Measurements from ENCODE around the gene ZNF621.

ZNF621 gene

DNA sequence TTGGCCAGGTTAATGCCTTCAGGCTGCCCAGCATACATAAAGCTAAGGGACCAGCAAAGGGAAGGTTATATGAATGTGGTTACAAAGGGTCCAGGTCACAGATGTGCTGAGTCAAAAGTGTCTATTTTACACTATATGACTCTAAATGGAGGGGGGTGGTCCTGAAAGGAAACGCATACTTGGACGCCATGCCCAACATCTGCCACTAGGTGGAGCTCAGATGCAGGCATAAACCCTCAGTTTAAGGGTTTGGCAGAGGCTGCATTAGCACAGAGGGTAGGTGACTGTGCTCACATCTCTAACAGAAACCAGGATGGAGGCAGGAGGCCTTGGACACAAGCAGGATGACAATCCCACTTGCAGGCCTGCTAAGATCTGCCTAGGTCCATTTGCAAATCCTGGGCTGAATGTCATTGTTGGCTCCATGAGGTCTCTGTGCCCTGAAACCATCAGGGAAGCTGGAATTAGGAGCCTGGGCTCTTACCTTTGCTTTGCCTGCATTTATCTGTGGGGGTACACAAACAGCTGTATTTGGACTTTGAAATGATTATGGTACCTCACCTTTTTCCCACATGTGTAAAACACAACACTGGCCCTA is 55.8 kb downstream of the ZNF621 start:
- Histone ChIP-seq H3K4me3 (ENCODE audit: low read depth, low read length) (no peak overlapping the region), H3K27me3 (ENCODE audit: insufficient read depth, low read length) (peaks cover under 1% of the 10 kb centered on the region; the same call in 1 of the 2 replicates), H3K4me1 (ENCODE audit: control insufficient read depth, insufficient read depth, low read length, unreplicated experiment) (no peaks in the 10 kb centered on the region), H2AFZ (ENCODE audit: low read length, unreplicated experiment) (no peak overlapping the region), H3K27ac (ENCODE audit: low read depth, low read length) (no peak overlapping the region), H3K36me3 (ENCODE audit: insufficient read depth, low read length) (no peaks in the 10 kb centered on the region), H3K79me2 (ENCODE audit: control insufficient read depth, insufficient read depth, low read length, unreplicated experiment) (no peaks in the 10 kb centered on the region)

- Histone ChIP-seq H3K36me3 (ENCODE audit: insufficient read depth, low read length) (no peaks in the 10 kb centered on the region), H3K27me3 (ENCODE audit: insufficient read depth, low read length) (no peaks in the 10 kb centered on the region), H2AFZ (ENCODE audit: low read length, unreplicated experiment) (no peak overlapping the region), H3K4me1 (ENCODE audit: control insufficient read depth, insufficient read depth, low read length, unreplicated experiment) (no peaks in the 10 kb centered on the region), H3K27ac (ENCODE audit: low read depth, low read length) (no peak overlapping the region), H3K4me3 (ENCODE audit: low read depth, low read length) (no peak overlapping the region), H3K79me2 (ENCODE audit: control insufficient read depth, insufficient read depth, low read length, unreplicated experiment) (no peaks in the 10 kb centered on the region)
Observed at GRCh38 chr3:40581166-40581565, 56.4 kb downstream of the ZNF621 start.

DNA sequence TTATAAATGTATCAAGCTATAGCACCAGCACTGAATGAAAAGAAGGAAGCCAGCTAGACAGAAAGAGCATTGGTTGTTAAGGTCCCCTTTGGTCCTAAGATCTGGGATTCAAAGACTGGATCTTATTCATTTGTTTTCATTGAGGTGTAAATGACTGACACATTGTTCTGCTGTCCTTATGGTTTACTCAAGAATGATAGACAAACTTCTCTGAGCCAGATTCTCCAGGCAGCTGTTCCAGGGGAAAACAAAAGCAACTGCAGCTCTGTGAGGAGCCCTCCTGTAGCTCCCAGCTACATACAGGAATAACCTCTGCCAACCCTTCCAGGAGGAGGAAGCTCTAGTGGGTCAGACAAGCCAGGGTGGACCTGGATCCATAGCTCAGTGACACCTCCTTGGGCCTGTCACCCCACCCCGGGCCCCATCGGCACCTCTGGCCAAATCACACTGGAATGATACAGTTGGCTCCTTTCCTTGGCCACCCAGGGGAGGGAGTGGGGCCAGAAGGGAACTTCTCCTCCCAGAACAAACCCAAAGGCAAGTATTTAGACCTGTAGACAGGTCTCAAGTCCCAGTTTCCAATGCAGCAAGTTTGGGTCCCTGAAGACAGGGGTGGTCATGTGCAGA is 57.8 kb downstream of the ZNF621 start:
- Histone ChIP-seq H3K79me2 (ENCODE audit: control insufficient read depth, insufficient read depth, low read length, unreplicated experiment) (no peaks in the 10 kb centered on the region), H3K36me3 (ENCODE audit: insufficient read depth, low read length) (no peaks in the 10 kb centered on the region), H3K4me1 (ENCODE audit: control insufficient read depth, insufficient read depth, low read length, unreplicated experiment) (no peaks in the 10 kb centered on the region), H2AFZ (ENCODE audit: low read length, unreplicated experiment) (no peak overlapping the region), H3K27ac (ENCODE audit: low read depth, low read length) (no peak overlapping the region), H3K4me3 (ENCODE audit: low read depth, low read length) (no peak overlapping the region), H3K27me3 (ENCODE audit: insufficient read depth, low read length) (no peaks in the 10 kb centered on the region)

DNA sequence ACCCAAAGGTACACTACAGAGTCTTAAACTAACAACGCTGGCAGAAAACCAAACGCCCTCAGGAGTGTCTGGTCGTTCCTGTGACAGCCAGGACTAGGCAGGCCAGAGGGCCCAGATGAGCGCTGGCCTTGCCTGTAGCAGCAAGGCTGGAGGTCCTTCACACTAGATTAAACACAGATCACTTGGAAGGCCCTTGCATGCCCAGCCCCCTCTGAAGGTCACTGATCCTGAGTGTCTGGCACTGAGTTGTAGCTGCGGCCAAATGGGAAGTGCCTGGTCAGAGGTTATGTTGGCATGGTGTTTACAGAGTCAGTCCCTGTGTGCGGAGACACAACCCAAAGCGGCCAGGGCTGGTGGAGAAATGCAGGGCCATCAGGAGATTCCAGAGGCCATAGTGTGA is 58.9 kb downstream of the ZNF621 start:
- Histone ChIP-seq H2AFZ (ENCODE audit: low read length, unreplicated experiment) (no peak overlapping the region), H3K4me1 (ENCODE audit: control insufficient read depth, insufficient read depth, low read length, unreplicated experiment) (no peaks in the 10 kb centered on the region), H3K36me3 (ENCODE audit: insufficient read depth, low read length) (no peaks in the 10 kb centered on the region), H3K27me3 (ENCODE audit: insufficient read depth, low read length) (no peaks in the 10 kb centered on the region), H3K4me3 (ENCODE audit: low read depth, low read length) (no peak overlapping the region), H3K79me2 (ENCODE audit: control insufficient read depth, insufficient read depth, low read length, unreplicated experiment) (no peaks in the 10 kb centered on the region), H3K27ac (ENCODE audit: low read depth, low read length) (no peak overlapping the region)

DNA sequence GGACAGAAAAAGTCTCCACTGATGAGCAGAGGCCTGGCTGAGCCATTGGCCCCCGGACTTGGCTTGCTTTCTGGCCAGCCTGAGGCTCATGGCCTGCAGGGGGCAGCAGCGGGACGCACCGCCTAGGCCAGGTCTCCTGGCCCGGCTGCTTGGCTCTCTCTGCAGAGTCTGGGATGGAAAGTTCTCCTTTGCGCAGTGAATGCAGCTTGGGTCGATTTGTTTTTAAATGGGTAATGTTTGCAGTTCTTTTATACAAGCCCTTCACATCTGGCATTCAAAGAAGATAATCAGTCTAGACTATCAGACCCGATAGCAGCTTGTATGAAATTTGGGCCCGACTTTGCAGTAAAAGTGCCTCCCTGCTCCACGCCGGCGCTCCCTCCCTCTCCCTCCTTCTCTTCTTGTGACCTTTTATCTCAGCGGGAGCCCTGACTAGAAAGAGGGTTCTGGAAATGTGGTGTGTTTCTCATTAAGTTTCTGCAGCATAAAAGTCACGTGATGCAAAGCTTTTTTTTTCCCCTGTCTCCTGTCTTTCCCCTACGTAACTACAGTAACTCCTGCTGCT is 59.9 kb downstream of the ZNF621 start:
- Histone ChIP-seq H2AFZ (ENCODE audit: low read length, unreplicated experiment) (no peak overlapping the region), H3K4me3 (ENCODE audit: low read depth, low read length) (no peak overlapping the region), H3K36me3 (ENCODE audit: insufficient read depth, low read length) (no peaks in the 10 kb centered on the region), H3K27me3 (ENCODE audit: insufficient read depth, low read length) (peaks cover 4% of the 10 kb centered on the region; the same call in 1 of the 2 replicates), H3K79me2 (ENCODE audit: control insufficient read depth, insufficient read depth, low read length, unreplicated experiment) (no peaks in the 10 kb centered on the region), H3K4me1 (ENCODE audit: control insufficient read depth, insufficient read depth, low read length, unreplicated experiment) (no peaks in the 10 kb centered on the region), H3K27ac (ENCODE audit: low read depth, low read length) (no peak overlapping the region)

DNA sequence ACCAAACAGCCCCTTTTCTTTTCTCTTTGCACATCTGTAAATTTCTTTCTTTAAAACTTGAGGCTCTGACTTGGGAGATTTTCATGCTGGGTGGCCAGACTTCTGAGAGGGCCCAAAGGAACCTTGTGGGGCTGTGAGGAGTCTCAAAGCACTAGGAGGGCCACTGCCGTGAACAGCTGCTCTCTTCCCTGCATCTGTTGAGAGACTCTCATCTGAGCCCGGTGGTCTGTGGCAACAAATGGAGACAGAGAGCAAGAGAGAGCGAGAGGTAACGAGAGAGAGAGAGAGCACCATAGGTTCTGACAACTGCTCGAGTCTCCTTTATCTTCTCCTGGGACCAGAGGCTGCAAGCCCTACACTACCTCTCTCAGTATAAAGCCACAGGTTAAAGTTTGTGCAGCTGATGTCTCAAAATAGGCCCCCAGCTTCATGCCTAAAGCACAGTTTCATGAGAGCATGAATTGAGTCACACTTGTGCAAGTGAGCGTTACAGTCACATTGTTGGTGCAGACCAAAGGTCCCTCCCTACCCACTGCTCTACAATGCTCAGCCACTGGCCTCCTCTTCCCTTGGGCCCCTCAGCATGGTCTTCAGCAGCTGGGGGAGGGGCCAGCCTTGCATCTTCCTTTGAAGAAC is 60.7 kb downstream of the ZNF621 start:
- Histone ChIP-seq H3K4me3 (ENCODE audit: low read depth, low read length) (no peak overlapping the region), H3K27ac (ENCODE audit: low read depth, low read length) (no peak overlapping the region), H3K79me2 (ENCODE audit: control insufficient read depth, insufficient read depth, low read length, unreplicated experiment) (no peaks in the 10 kb centered on the region), H2AFZ (ENCODE audit: low read length, unreplicated experiment) (no peak overlapping the region), H3K27me3 (ENCODE audit: insufficient read depth, low read length) (peaks cover 6% of the 10 kb centered on the region; the same call in 1 of the 2 replicates), H3K4me1 (ENCODE audit: control insufficient read depth, insufficient read depth, low read length, unreplicated experiment) (no peaks in the 10 kb centered on the region), H3K36me3 (ENCODE audit: insufficient read depth, low read length) (no peaks in the 10 kb centered on the region)

GRCh38 chr3:40586901-40587300 is 62.1 kb downstream of the ZNF621 start:
- no peaks in the 10 kb centered on the region for H3K79me2 ChIP-seq (ENCODE audit: control insufficient read depth, insufficient read depth, low read length, unreplicated experiment)
- H3K36me3 ChIP-seq (ENCODE audit: insufficient read depth, low read length): no peaks in the 10 kb centered on the region
- H2AFZ ChIP-seq (ENCODE audit: low read length, unreplicated experiment): no peak overlapping the region
- no peak overlapping the region for H3K4me3 ChIP-seq (ENCODE audit: low read depth, low read length)
- H3K27ac ChIP-seq (ENCODE audit: low read depth, low read length): no peak overlapping the region
- H3K4me1 ChIP-seq (ENCODE audit: control insufficient read depth, insufficient read depth, low read length, unreplicated experiment): no peaks in the 10 kb centered on the region
- H3K27me3 ChIP-seq (ENCODE audit: insufficient read depth, low read length): peaks cover 6% of the 10 kb centered on the region

DNA sequence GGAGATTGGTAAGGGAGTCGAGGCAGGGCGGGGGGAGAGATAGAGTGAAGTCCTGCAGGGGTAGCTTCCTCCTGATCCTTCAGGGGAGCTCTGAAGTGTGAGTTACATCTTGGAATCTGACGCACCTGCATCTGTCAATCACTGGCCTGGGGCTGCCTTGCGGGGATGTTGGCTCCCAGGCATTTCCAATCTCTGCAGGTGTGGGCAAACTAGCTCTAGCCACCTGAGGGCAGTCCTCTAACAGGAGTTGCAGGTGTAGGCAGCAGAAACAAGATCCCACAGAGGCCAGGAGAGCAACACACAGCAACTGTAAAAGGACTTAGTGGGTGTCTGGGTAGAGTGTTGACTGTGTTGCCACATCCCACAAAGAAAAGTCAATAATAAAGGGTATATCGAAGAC is 63.6 kb downstream of the ZNF621 start:
- Histone ChIP-seq H3K36me3 (ENCODE audit: insufficient read depth, low read length) (no peaks in the 10 kb centered on the region), H3K27ac (ENCODE audit: low read depth, low read length) (no peak overlapping the region), H2AFZ (ENCODE audit: low read length, unreplicated experiment) (no peak overlapping the region), H3K4me1 (ENCODE audit: control insufficient read depth, insufficient read depth, low read length, unreplicated experiment) (no peaks in the 10 kb centered on the region), H3K27me3 (ENCODE audit: insufficient read depth, low read length) (peaks cover 6% of the 10 kb centered on the region), H3K4me3 (ENCODE audit: low read depth, low read length) (no peak overlapping the region), H3K79me2 (ENCODE audit: control insufficient read depth, insufficient read depth, low read length, unreplicated experiment) (no peaks in the 10 kb centered on the region)

All from ACC112 (cell line).